K562 (cell line): ENCODE results near the gene TTLL9. TPM values are rescaled to one million over a fixed set of nuclear protein-coding genes. Genes with fewer than 3 reads are reported as not detected.

Source experiments
- ATAC-seq: fragments of 200-7000 bp; cut with Tn5 transposase; 3 replicates; pipeline ENCODE4 v1.9.1; 2020; ENCODE audit warnings: moderate library complexity
- BruUV-seq: library from RNA; stranded (reverse); fragments of 400-500 nt; replicated peaks from 2 replicates; lab custom pipeline; 2021; lab: Mats Ljungman, UMichigan
- CTCF ChIA-PET: fragments of 300-600 bp; formaldehyde crosslinking; extraction: SDS; loops from one replicate; lab custom pipeline; 2021; ENCODE audit warnings: low intra/inter-chr PET ratio; lab: Yijun Ruan, JAX
- POLR2A ChIA-PET: fragments of 300-600, 350-650 bp; sonication (Branson Sonifier 250); formaldehyde crosslinking; extraction: SDS; loops from one replicate; lab custom pipeline; 2021; ENCODE audit warnings: antibody characterized with exemption, inconsistent platforms; lab: Yijun Ruan, JAX
- DNase-seq, 4 experiments: peaks; one replicate each; pipeline versions ENCODE4 v3.0.0 to v3.0.0-alpha.2; 2011 to 2018; ENCODE audit warnings: low spot score in 3 of 4, mixed read lengths in 3 of 4; ENCODE audit errors: extremely low read depth in 1 of 4
- FAIRE-seq: peaks from 2 replicates; lab custom pipeline; 2011; peaks lifted over from hg19 to GRCh38; lab: Jason Lieb, UNC
- H2AFZ ChIP-seq: 2 replicates; pipeline ENCODE4 v1.6.0; 2011; ENCODE audit warnings: low read depth, low read length, control low read depth, inconsistent platforms
- H3K27ac ChIP-seq: fragments of 200-600 bp; 3 replicates; pipeline ENCODE4 v1.8.0; 2011; ENCODE audit warnings: low read depth, mild to moderate bottlenecking, control low read depth, inconsistent platforms, low read length, moderate library complexity, mixed read lengths; ENCODE audit errors: extremely low read depth
- H3K27me3 ChIP-seq, 2 experiments: fragments of 300-600 bp in 1 of 2; 2 replicates in 1 of 2; 3 replicates in 1 of 2; pipeline versions ENCODE4 v1.6.0 to v1.8.0; 2011; ENCODE audit warnings: inconsistent platforms in 2 of 2, low read length in 2 of 2, mild to moderate bottlenecking in 1 of 2, mixed read lengths in 1 of 2, moderate library complexity in 1 of 2; ENCODE audit not compliant: control insufficient read depth in 2 of 2, insufficient read depth in 2 of 2
- H3K36me3 ChIP-seq: fragments of 300-600 bp; 3 replicates; pipeline ENCODE4 v1.8.0; 2011; ENCODE audit warnings: mild to moderate bottlenecking, low read length, inconsistent platforms; ENCODE audit not compliant: control insufficient read depth, insufficient read depth
- H3K4me1 ChIP-seq, 2 experiments: fragments of 200-600 bp in 1 of 2; replicated peaks in 1 of 2; 2 replicates in 1 of 2; 3 replicates in 1 of 2; pipeline versions ENCODE4 v1.5.1 to v1.8.0; 2011; ENCODE audit warnings: inconsistent platforms in 2 of 2, low read length in 2 of 2, mild to moderate bottlenecking in 1 of 2, mixed read lengths in 1 of 2, moderate library complexity in 1 of 2; ENCODE audit not compliant: control insufficient read depth in 2 of 2, insufficient read depth in 2 of 2
- H3K4me2 ChIP-seq: 2 replicates; pipeline ENCODE4 v1.6.1; 2011; ENCODE audit warnings: low read length, control low read depth, inconsistent platforms, mixed read lengths; ENCODE audit not compliant: insufficient read depth
- H3K4me3 ChIP-seq: fragments of 200-600 bp; sonication (generic), shearing (Covaris generic); 2 replicates; pipeline ENCODE4 v1.5.1; 2016; ENCODE audit warnings: control low read depth, inconsistent platforms
- H3K79me2 ChIP-seq: fragments of 200-600 bp; 3 replicates; pipeline ENCODE4 v1.8.0; 2011; ENCODE audit warnings: low read length, inconsistent platforms; ENCODE audit not compliant: control insufficient read depth, insufficient read depth
- H3K9ac ChIP-seq, 2 experiments: 2 replicates each; pipeline versions ENCODE4 v1.6.0 to v1.6.1; 2011; ENCODE audit warnings: low read depth in 2 of 2, low read length in 2 of 2, control low read depth in 1 of 2, inconsistent platforms in 1 of 2, mild to moderate bottlenecking in 1 of 2, mixed read lengths in 1 of 2; ENCODE audit not compliant: insufficient read depth in 1 of 2
- H3K9me1 ChIP-seq: one replicate; pipeline ENCODE4 v1.6.0; 2011; ENCODE audit warnings: inconsistent platforms, mild to moderate bottlenecking, low read length, moderate library complexity; ENCODE audit not compliant: control insufficient read depth, insufficient read depth
- H3K9me3 ChIP-seq: replicated peaks from 2 replicates; pipeline ENCODE4 v1.5.1; 2011; ENCODE audit warnings: low read depth, low read length, inconsistent platforms; ENCODE audit not compliant: control insufficient read depth, insufficient read depth
- H4K20me1 ChIP-seq: replicated peaks from 2 replicates; pipeline ENCODE4 v1.6.1; 2011; ENCODE audit warnings: low read length, inconsistent platforms, mixed read lengths; ENCODE audit not compliant: control insufficient read depth, insufficient read depth
- CHD7 ChIP-seq: fragments of 200-600 bp; sonication (generic); IDR thresholded peaks from one replicate; pipeline ENCODE4 v1.6.1; 2012; ENCODE audit warnings: mild to moderate bottlenecking, low read depth, low read length, inconsistent platforms
- FOXM1 ChIP-seq, 2 experiments: fragments of 450-650 bp in 1 of 2; sonication (generic) in 1 of 2; formaldehyde crosslinking in 1 of 2; IDR thresholded peaks; 2 replicates each; pipeline versions ENCODE4 v1.6.1 to v1.9.0; 2017 to 2022; ENCODE audit warnings: low read depth in 2 of 2, mild to moderate bottlenecking in 2 of 2, missing genetic modification reagents in 1 of 2, moderate library complexity in 1 of 2
- HMGN3 ChIP-seq: IDR thresholded peaks from 2 replicates; pipeline ENCODE4 v1.6.1; 2011; ENCODE audit warnings: borderline replicate concordance, low read depth, mild to moderate bottlenecking, mixed read lengths, low read length; ENCODE audit not compliant: insufficient read length; ENCODE audit errors: extremely low read depth
- WGBS: fragments of 100-300 bp; shearing (Covaris generic); methylation state at CpG from one replicate; pipeline ENCODE4 v1.1.6; 2016; ENCODE audit warnings: low coverage, mixed read lengths; ENCODE audit not compliant: insufficient coverage; ENCODE audit errors: missing lambda C conversion rate; 5-methylcytosine and 5-hydroxymethylcytosine counted together
- in situ Hi-C: fragments of 300-500 bp; cut with MboI; formaldehyde crosslinking; loops from 4 replicates; pipeline ENCODE4 v1.15.0; 2018; ENCODE audit warnings: inconsistent platforms, mixed read lengths
- intact Hi-C: fragments of 100-400 bp; cut with micrococcal nuclease; formaldehyde crosslinking; loops from 2 replicates; pipeline ENCODE4 v1.14.2; 2022
- polyA plus RNA-seq, 8 experiments: library from polyadenylated mRNA; depleted of rRNA in 4 of 8; stranded (reverse) in 5 of 8; unstranded in 3 of 8; fragments of >200 nt; fragmentation: Nextera tagmentation in 2 of 8; fragmentation: Illumina TruSeq in 1 of 8; extraction: Ambion mirVana in 2 of 8; extraction: Trizol in 1 of 8; gene quantifications; 2 replicates each; pipeline versions ENCODE4 v1.2.1 to v1.2.3, GENCODE V29; 2011 to 2014; ENCODE audit warnings: inconsistent platforms in 1 of 8, missing spikeins in 1 of 8
- total RNA-seq, 7 experiments: library from RNA; depleted of rRNA in 6 of 7; stranded (reverse); fragments of >200 nt in 6 of 7; fragmentation: Illumina TruSeq in 2 of 7; extraction: Trizol in 2 of 7; gene quantifications; 2 replicates each; pipeline versions ENCODE4 v1.2.1 to v1.2.3, GENCODE V29; 2011 to 2021; ENCODE audit warnings: low replicate concordance in 1 of 7

Gene TTLL9
- total and polyA plus RNA-seq, 9 of the 15 experiments (the other 6 are each of a cell fraction or from before 2014, with no cell fraction given) = 0.06 to 0.07 TPM; not detected in 7

DNA sequence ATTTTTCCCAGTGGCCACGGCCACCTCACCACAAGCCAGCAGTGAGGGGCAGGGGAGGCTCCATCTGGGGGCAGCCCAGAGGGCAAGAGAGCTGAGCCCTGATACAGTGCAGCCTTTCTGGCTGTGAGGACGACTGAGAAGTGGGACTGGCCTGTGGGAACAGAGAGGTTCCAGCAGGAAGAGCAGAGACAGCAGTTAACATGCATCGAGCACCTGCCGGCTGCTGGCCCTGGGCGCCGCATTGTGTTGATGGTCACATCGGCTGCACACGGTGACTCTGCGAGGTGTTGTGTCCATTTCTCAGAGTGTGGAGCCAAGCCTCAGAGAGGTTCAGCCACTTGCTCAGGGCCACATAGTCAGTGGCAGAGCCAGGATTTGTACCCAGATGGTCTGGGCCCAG lies 34.9 kb upstream of the TTLL9 start:
- H3K36me3 ChIP-seq = no peaks in the 10 kb centered on the region
- H3K4me1 ChIP-seq = peaks cover 35 to 51% of the 10 kb centered on the region in 2 experiments
- no peak for TF ChIP-seq CHD7
- peak; percentile 12 for TF ChIP-seq HMGN3
- TF ChIP-seq FOXM1 (IDR thresholded peaks at IDR 0.05; ENCODE audit: low read depth) = no peak
- 0 out of 2 replicates have a peak, but pooled peaks have one; percentile 40 for TF ChIP-seq FOXM1 (CRISPR knock-in tag; IDR thresholded peaks at IDR 0.05; ENCODE audit: low read depth)
- ATAC-seq (no peak), FAIRE-seq (no peak), DNase-seq (no peak)
- intact Hi-C loops = loop anchor here (5.0 kb wide), 1 partner anchor 273 kb away; no protein-coding TSS in a partner anchor
- CTCF ChIA-PET = no interaction called here
- no peak overlapping the region for H3K4me3 ChIP-seq
- H2AFZ ChIP-seq = peak overlapping the region; percentile 73; the same call in 1 of the 2 replicates
- POLR2A ChIA-PET = interaction anchor here (0.8 to 1.3 kb wide), 3 partner anchors 17 to 194 kb away, joined by 3 to 5 read pairs (median 4); no protein-coding TSS in a partner anchor
- H3K27ac ChIP-seq = peak overlapping the region; percentile 49; the same call in 1 of the 3 replicates
- no TSS peak for BruUV-seq
- H3K9me3 ChIP-seq = no peaks in the 10 kb centered on the region
- WGBS = 78% methylated on average over 9 of the region's 9 CpGs
- H3K4me2 ChIP-seq = peak overlapping the region; percentile 39; the same call in 1 of the 2 replicates
- no peaks in the 10 kb centered on the region for H3K79me2 ChIP-seq
- in situ Hi-C loops = loop anchor here (25.0 kb wide), 1 partner anchor 827 kb away; the partner anchor contains the start of gene C20orf203
- 0 out of 2 replicates have a peak, but pooled peaks cover 6% of the 10 kb centered on the region for H4K20me1 ChIP-seq
- no peaks in the 10 kb centered on the region for H3K9me1 ChIP-seq
- H3K9ac ChIP-seq = peak overlapping the region; percentile 35 to 68; a peak in 2 of 4 replicates
- H3K27me3 ChIP-seq = no peaks in the 10 kb centered on the region
